GM18511 (cell line): Measurements from ENCODE around the gene SERBP1.
A peak's percentile ranks its signal among the peaks of the same experiment; 100 is the strongest.
"Not testable (repeated sequence)": the region's sequence is repeated elsewhere in the genome, so short reads cannot be mapped to it uniquely, and the experiment has no call there.

Experiments used
- ATAC-seq: cut with Tn5 transposase; IDR thresholded peaks from one replicate; pipeline ENCODE4 v1.9.1; 2021; ENCODE audit warnings: mild to moderate bottlenecking, moderate library complexity; ENCODE audit not compliant: unreplicated experiment

The SERBP1 gene

DNA sequence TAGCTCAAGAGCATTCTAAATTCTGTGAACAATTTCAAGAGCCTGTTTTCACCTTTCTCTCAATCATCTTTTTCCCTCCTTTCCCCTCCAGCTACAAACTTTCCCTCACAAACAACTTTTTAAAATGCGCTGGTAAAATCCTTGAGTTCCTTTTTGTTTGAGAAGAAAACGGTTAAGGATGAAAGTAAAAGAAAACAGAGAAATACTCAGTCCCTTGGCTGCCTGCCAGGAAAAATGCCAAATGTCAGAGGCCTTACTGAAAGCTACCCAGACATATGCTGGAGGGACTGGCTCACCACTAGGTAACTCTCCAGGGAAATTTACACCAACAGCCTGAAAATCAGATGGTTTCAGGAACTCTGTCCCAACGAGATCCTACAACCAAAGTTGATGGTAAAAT, 11.0 kb upstream of the SERBP1 start:
- peak; percentile 57 for ATAC-seq

DNA sequence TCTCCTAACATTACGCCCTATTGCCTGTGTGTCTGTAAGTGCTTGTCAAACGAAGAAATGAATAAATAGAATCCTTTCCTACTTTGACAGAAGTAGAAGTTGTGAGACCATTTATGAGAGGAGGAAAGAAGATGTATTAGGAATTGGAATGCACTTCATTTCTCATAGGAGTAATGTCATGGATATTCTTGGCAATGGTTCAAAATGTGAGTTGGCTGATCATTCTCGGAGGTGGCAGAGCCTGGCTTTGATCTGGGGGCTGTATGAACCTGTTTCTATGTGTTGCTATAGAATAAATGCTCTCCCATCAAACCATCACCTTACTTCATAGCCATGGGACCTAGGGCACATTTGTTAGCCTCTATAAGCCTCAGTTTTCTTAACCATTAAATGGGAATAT, 10.1 kb upstream of the SERBP1 start:
- no peak for ATAC-seq

DNA sequence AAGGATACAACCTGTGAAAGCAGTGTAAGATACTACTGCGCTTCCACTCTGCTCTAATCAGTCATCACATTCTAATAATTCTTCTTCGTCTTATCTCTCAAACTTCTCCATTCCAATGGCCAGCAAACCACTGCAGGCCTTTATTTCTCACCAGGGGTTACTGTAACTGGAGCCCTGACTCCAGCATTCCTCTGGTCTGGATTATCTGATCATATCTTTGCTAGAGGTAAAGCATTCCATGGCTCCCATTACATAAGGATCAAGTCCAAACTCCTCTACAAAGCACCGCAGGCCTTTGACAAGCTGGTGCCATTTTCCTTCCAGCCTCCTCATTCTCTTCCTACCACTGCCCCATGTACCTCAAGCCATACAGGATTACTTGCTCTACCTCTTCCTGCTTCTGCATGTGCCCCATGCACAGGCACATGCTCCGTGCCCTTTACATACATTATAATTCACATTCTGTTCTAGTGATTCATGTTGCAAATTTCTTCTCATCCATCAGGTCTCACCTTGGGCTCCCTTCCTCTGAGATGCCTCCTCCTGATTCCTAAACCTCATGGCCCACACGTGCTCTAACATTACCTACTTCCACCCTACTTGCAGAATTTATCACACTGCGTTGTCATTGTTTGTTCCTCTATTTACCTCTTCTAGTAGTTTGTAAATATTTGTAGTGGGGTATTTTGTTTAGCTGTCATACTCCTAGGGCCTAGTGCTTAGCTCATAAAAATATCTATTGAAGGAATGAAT, 9.3 kb upstream of the SERBP1 start:
- ATAC-seq: no peak

DNA sequence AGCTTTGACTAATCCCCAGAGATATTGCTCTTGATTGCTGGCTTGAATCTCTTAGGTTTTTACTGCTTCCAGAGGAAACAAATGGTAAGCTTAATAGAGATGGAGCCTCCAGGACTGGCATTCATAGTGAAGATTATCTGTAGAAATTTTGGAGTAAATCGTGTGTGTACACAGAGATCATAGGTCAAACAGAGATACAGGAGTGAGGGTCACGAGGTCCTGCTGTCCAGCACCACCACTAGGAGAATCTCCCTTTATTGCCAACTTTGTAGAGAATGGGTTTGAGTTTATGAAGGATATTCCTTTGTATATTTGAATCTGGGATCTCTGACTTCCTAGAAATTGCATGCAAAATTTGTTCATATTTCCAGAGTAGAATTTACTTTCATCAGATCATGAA, 7.8 kb upstream of the SERBP1 start:
- ATAC-seq: no peak

DNA sequence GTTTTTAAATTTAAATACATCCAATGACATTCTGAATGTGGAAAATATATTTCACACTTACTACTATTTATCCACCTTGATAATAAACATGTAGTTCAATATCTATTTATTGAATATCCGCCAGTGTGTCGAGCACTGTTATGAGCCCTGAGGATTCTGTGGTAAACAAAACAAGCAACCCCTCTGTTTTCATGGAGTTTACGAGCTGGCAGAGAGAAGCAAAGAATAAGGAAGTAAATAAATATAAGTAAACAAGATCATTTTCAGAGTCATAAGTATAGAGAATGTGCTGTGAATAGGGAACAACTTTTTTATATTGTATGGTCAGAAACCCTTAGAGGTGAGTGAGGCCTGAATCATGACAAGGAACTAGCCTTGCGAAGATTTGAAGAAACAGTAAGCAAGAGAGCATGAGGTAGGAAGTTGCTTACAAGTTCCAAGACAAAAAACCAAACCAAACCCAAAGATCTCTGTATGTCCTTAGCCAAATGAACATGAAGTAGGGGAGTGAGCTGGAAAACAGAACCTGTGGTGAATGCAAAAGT, 6.4 kb upstream of the SERBP1 start:
- no peak for ATAC-seq

DNA sequence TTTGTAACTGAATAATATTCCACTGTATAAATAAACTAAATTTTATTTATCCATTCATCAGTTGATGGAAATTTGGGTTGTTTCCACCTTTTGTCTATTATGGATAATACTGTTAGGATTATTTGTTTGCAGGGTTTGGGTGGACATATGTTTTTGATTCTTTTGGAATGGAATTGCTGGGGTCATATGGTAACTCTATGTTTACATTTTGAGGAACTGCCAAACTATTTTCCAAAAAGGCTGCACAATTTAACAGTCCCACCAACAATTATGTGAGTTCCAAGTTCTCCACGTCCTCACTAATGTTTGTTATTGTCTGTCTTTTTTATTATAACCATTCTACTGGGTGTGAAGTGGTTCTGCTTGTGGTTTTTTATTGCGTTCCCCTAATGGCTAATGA, 4.3 kb upstream of the SERBP1 start:
- no peak for ATAC-seq

DNA sequence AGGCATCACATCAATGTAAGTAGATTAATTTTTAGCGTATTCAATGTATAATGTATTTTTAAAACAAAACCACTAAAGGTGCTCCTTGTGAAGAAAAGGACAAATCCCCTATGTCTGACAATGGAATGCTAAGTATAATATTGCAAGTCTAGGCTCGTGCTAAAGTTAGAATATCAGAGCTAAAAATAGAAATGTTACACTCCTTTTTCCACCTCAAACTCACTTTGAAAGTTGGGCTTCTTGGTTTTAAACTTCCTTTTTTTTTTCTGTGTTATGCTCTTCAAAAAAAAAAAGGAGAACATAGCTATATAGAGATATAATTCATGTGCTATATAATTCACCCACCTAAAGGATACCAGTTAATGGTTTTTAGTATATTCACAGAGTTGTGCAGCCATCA, 3.6 kb upstream of the SERBP1 start:
- no peak for ATAC-seq

DNA sequence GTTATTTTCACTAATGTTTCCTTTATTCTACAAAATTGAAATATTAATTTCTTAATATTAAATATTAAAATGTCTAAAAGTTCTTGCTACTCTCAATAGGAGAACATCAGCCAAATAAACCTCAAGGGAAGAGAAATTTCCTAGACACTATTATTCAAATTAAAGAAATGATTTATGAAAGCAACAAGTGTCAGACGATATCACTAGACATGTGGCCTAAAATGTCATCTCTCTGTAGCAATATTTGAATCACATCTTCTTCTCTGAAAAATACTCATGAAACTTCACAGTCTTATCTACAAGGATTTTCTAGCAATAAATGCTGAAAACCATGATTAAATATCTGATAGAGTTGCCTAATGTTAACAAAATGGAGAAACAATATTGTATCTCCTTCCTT, 2.5 kb upstream of the SERBP1 start:
- ATAC-seq: no peak

DNA sequence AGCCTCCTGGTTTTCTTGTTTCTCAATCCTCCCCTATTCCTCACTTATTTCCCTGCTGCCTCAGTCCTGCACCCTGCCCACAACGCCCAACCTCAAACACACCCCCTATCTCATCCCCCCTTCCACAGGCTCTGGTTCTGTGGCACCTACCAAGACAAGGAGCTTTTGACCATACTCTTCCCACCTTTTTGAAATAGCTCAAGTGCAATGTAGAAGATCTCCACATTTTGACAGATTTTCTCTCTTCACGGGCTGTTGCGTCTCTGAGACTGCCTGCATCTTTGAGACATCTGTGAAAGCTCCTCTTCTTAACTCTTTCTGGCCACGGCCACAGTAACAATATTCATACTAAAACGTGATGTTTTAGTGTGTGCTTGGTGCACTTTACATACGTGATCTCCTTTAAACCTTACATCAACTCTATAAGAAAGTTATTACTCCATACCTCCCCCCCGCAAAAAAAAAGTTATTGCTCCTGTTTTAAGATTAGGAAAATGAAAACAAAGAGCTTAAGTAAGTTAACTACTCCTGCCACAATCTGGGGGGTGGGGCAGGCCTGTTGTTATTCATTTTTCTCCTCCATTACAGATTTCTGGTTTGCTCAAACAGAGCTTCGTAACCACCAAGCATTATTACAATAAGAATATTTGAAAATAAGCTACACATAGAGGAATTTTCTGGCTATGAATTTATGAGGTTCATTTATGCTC, 1.8 kb upstream of the SERBP1 start:
- ATAC-seq: no peak

DNA sequence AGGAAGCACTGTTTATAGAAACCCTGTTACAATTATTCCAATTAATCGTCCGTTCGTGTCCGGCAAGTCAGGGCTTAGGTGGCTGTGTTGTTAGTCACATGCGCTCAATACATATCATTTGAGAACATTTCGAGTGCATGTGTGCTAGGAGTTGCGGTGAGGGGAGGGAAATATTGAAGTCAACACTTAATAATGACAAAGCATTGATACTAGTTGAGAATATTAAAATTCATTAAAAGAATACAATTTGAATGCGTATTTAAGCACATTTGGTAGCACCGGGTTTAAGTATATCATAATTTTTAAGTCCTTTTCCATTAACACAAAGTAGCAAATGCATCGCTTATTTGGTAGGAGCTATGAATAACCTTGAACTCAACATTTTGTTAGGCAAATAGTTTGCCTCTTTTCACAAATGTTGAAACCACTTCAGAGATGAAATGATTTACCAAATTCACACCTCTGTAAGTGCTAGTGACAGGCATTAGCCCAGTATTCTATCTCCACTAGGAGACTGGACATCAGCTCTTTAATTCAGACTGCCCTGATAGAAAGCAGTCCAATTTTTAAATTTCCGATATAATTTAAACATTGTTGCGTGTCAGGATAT, 1.1 kb upstream of the SERBP1 start:
- no peak for ATAC-seq

DNA sequence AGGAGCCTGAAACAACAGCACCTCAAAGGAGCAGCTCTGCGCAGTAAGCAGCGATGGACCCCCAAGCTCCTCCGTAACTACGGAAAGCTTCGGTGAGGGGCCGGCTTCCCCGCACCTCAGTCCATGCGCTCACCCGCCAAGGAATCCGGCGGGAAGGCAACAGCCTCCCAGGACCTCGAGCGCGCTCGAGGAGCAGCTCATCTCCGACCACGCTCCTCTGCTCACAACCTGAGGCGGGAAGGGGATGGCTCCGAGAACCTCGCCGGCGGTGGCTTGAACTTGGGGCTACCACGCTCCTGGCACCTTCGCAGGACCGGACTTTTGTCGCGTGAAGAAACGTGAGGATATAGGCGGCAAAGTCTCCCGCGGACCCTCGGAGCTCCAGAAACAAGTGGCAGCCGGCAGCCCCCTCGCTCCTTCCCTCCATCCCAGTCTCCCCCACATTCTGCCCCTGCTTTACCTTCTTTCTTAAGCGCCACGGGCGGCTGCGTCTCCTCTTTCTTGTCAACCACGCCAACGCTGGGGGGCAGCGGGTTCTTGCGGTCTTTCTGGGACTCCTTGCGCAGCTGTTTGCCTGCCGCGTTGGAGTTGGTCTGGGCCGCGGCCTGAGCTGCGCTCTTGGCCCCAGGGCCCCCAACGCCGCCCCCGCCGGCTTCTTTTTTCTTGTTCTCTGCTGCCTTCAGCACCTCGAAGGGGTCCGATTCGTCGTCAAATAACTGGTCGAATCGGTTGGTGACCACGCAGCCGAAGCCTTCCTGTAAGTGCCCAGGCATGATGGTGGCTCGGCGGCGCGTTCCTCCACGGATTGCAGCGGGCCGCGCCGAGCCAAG, 459 bp downstream of the SERBP1 start:
- peak; percentile 3 for ATAC-seq

DNA sequence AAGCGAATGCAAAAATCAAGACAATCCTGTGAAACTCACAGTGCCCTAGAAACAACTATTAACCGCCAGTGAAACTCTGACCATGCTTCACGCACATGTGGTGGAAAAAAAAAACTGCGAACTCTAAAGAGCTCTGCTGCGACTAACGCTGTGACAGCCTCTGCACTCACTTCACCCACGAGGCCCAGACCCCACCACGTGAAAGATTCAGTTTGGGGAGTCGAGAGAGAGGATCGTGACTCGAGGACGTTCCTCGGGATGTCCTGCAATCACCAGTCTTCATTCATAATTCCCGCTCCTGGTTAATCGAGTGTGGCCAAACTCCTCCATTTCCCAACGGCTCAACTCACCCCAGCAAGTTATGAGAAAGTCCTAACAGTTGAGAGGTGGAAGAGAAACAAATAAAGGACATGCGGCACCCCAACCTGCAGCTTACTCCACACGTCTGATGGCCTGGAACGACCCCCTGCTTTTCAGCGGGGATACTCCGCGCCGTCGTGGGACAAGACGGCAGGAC, 1.1 kb downstream of the SERBP1 start:
- ATAC-seq: no peak

DNA sequence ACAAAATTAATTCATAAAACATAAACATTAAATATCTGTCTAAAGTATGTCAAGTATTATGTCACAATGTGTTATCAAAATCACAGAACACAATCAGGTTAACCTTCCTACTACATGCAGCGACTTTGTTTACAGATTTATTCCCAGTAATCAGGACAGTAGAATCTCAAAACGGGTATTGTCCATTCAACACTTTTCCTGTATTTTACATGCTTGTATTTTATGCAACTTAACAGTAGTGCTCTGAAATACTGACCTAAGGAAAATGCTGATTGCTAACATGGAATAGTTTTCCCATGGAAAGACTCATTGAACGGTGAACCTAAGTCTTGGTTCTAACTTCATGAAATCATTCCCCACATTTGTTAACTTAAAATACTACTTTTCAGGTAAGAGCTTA, 2.3 kb downstream of the SERBP1 start:
- ATAC-seq: no peak

DNA sequence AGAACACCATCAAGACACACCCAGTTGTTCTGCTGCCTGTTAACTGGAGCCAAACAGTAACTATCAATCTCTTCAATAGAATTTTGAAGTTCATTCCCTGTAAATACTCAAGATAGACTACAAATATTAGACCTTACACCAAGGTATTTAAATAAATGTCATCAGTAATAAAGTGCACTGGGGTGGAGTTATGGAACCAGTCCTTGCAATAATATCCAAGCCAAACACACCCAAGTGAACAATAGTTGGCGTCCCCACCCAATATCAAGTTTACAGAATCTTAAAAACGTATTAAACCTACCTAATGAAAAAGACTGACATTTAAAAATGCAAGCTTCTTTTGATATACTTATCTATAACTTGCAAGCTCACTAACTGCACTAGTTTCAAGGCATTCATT, 2.7 kb downstream of the SERBP1 start:
- no peak for ATAC-seq

DNA sequence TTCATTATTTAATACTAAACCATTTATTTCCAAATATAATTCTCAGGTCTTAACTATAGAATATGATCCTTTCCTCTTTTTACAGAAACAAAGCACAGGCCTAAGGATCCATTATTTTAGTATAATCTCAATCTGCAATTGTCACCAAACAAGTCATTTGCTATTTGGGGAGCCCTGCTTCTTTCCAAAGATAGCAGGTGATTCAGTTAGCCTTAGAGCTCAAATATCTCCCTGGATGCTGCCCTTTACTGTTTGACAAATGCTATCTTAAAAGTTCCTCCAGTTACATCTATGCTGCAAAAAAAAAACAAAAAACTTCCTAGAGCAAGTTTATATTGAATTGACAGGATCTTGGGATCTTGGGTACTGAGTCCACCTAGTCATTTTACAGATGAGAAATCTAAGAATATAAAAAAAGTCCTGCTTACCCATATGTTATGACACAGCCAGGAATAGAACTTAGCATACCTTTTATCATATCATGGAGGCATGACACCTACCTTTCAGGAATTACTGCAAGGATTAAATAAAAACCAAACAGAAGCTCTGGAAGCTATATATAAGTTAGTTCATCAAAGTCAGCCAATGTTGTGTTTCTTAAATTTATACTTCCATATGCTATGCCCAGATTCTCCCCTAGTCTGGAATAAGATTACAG, 9.2 kb downstream of the SERBP1 start:
- no peak for ATAC-seq

DNA sequence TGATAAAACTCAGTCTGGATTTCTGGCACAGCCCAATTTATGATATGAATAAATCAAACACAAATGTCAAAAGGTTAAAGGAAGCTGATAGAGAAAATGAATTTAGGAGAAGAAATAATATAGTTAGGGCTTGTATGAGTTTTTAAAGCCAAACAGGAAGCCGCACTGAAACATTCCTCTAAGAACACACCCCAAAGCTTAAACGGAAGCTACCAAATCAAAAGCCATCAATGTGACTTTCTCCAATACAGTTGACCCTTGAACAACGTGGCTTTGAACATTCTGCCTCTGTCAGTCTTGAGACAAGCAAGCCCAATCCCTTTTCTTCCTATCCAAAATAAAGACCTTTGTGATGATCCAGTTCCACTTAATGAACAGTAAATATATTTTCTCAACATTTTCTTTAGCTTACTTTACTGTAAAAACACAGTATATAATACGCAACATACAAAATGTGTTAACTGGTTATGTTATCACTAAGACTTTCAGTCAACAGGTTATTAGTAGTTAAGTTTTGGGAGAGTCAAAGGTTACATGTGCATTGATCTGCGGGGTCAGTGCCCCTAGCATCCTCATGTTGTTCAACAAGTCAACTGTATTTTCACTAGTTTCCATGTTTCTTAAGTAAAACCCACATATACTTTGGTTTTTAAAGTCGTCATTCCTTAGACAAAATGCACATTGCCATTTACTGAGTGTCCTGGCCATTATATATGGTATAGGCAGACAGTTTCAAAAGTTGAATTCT, 11.2 kb downstream of the SERBP1 start:
- no peak for ATAC-seq

DNA sequence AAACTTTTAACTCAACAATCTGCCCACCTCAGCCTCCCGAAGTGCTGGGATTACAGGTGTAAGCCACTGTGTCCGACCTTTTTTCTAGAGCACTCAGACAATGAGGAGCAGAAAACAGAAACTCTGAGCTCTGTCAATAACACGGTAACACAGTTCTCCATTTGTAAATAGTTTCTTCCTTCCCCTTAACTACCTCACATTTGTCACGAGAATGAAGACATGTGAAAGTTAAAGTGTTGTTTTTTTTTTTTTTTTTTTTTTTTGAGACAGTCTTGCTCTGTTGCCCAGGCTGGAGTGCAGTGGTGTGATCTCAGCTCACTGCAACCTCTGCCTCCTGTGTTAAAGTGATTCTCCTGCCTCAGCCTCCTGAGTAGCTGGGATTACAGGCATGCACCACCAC, 12.5 kb downstream of the SERBP1 start:
- not testable (repeated sequence) for ATAC-seq

DNA sequence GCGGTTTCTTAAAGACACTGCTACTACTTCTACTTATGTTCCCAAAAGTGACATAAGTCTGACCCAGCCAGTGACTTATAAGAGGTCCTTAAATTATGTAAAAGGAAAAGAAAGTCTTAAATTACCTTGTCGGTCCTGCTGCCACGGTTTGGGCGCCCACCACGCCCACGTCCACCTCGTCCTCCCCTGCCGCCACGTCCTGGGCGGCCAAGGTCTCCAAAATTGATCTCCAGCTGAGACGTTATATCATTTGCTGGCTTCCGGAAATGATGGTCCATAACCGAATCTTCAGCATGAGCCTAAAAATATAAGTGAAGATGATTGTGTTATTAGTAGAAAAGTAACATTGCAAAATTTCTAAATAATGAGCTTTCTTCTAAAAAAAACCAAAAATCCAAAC, 15.2 kb downstream of the SERBP1 start:
- ATAC-seq: no peak

DNA sequence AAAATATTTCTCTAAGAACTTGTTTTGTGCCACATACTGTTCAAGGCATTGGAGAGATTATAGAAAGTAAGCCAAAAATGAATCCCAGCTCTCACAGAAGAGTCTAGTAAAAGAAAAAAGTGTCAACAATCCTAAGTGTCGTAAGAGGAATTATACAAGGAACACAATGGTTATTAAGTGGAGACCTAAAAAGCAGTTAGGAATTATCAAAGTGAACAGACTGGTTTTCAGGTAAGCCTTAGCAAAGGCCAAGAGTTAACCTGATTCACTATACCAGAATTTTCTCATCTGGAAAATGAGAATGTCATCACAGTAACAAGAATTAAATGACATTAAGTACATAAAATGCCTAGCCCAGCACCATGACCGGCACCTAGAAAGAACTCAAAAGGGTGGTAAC, 15.6 kb downstream of the SERBP1 start:
- ATAC-seq: no peak

DNA sequence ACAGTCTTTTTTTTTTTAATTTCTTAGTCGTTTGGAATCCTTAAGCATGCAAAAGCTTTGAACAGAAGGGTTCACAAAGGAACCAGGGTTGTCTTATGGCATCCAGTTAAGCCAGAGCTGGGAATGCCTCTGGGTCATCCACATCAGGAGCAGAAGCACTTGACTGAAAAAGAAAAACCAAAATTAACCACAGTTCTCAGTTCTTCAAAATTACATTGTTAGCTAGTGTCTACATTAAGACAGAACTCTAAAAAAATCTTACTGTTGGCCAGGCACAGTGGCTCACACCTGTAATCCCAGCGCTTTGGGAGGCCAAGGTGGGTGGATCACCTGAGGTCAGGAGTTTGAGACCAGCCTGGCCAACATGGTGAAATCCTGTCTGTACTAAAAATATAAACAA, 17.1 kb downstream of the SERBP1 start:
- not testable (repeated sequence) for ATAC-seq
